Epithelial cell of proximal tubule (primary cell): ENCODE data around the gene MTHFD1L. TPM values are rescaled to one million over a fixed set of nuclear protein-coding genes. Genes with fewer than 3 reads are reported as not detected.

Experiments used
- DNase-seq: peaks from one replicate; pipeline ENCODE4 v3.0.0-alpha.2; 2011; ENCODE audit warnings: low read depth
- H3K4me3 ChIP-seq: 2 replicates; pipeline ENCODE4 v1.5.1; 2011; ENCODE audit warnings: low read depth, mild to moderate bottlenecking, low read length
- CTCF ChIP-seq: conservative IDR thresholded peaks from 2 replicates; pipeline ENCODE4 v1.5.1; 2012; ENCODE audit warnings: low read depth, mild to moderate bottlenecking, low read length
- total RNA-seq: library from RNA; depleted of rRNA; stranded (reverse); fragments of >200 nt; gene quantifications from 2 replicates; pipeline ENCODE4 v1.2.3, GENCODE V29; 2015

The MTHFD1L gene
- total RNA-seq, 1 donor from 2014 or later, result 39.5 TPM

DNA sequence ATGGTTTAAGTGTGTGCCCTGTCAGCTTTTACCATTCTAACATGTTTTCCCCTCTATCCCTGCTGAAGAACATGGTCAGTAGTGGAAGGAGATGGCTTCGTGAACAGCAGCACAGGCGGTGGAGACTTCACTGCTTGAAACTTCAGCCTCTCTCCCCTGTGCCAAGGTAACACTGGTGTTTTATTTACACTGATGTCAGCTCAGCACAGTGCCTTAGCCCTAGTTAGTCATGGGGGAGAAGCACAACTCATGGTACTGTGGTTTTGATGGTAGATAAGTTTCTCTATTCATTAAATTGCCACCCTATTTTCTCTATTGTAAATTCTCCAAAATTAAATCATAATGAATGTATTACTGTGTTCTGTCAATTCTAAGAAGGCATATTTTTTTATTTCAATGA is 56.6 kb downstream of the MTHFD1L start:
- H3K4me3 ChIP-seq, result no peak overlapping the region
- no peak for TF ChIP-seq CTCF
- DNase-seq, result no peak

- no peak for DNase-seq
- no peak overlapping the region for H3K4me3 ChIP-seq
- TF ChIP-seq CTCF, result no peak
Observed at GRCh38 chr6:150924808-150925589, 59.5 kb downstream of the MTHFD1L start.

DNA sequence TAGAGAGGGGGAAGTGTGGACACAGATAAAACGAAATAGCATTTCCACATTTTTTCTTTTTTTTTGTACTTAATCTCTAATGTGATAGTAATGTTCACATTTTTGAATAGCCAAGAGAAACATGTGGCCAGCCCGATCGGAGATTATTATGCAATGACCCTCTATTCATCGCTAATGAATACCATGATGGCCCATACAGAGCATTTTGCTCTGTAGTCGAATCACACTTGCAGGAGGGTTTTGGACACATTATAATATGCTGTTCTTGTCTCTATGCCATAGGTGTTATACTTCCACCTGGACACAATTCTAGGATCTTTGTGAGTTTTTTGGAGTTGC is 60.1 kb downstream of the MTHFD1L start:
- TF ChIP-seq CTCF, result no peak
- no peak for DNase-seq
- no peak overlapping the region for H3K4me3 ChIP-seq

DNA sequence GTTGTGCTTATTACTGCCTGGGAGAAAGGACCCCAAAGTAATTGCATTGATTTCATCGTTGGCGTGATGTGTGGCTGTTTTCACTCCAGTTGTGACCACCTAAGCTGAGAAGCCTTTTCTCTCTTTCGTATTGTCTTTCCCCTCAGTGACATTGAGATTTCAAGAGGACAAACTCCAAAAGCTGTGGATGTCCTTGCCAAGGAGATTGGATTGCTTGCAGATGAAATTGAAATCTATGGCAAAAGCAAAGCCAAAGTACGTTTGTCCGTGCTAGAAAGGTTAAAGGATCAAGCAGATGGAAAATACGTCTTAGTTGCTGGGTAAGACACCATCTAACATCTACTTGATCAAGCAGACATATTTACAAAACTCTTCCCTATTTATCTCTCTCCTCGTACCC is 60.5 kb downstream of the MTHFD1L start:
- DNase-seq, result no peak
- H3K4me3 ChIP-seq, result no peak overlapping the region
- no peak for TF ChIP-seq CTCF

GRCh38 chr6:150928882-150929281 is 63.4 kb downstream of the MTHFD1L start:
- no peak for DNase-seq
- peak; percentile 56 for TF ChIP-seq CTCF
- H3K4me3 ChIP-seq, result no peak overlapping the region

- H3K4me3 ChIP-seq, result no peak overlapping the region
- no peak for TF ChIP-seq CTCF
- DNase-seq, result no peak
Observed at GRCh38 chr6:150929416-150929815, 63.9 kb downstream of the MTHFD1L start.

DNA sequence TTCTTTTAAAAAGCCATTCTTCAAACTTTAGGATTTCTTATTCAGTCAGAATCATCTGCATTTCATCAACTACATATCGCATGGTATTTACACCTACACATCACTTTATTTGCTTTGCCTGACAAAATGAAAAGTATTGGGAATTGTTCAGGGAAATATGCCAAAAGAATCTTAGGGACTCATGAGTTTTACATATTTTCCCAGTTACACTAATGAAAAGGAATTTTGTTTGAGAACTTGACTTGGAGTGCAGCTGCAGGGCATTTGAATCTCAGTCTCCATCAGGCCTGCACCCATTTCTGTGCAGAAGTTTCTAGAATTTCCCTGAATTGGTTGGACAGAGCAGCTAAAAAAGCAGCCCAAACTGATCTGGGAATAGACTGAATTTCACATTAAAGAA is 65.3 kb downstream of the MTHFD1L start:
- DNase-seq, result no peak
- TF ChIP-seq CTCF, result no peak
- no peak overlapping the region for H3K4me3 ChIP-seq
